GM12878 (cell line): ENCODE measurements around the gene C3orf33. TPM values are rescaled to one million over a fixed set of nuclear protein-coding genes. Genes with fewer than 3 reads are reported as not detected.

Experiments used
- ATAC-seq: fragments of 200-7000 bp; cut with Tn5 transposase; 3 replicates; pipeline ENCODE4 v1.9.1; 2020; ENCODE audit warnings: mild to moderate bottlenecking, moderate library complexity
- BruUV-seq: library from RNA; stranded (reverse); fragments of 400-500 nt; replicated peaks from 2 replicates; lab custom pipeline; 2021; lab: Mats Ljungman, UMichigan
- CTCF ChIA-PET: fragments of 300-600 bp; sonication (Branson Sonifier 250); formaldehyde crosslinking; extraction: SDS; loops from one replicate; lab custom pipeline; 2021; ENCODE audit warnings: inconsistent platforms; lab: Yijun Ruan, JAX
- POLR2A ChIA-PET: fragments of 350-600 bp; formaldehyde crosslinking; extraction: SDS; loops from one replicate; lab custom pipeline; 2021; ENCODE audit warnings: inconsistent platforms; lab: Charles Lee
- RAD21 ChIA-PET: fragments of 300-600 bp; sonication (Branson Sonifier 250); formaldehyde crosslinking; loops from one replicate; lab custom pipeline; 2023; ENCODE audit warnings: antibody characterized with exemption; ENCODE audit not compliant: unreplicated experiment; lab: Charles Lee
- SMC1A ChIA-PET: fragments of 300-600 bp; sonication (Branson Sonifier 250); formaldehyde crosslinking; loops from one replicate; lab custom pipeline; 2023; ENCODE audit not compliant: unreplicated experiment, uncharacterized antibody; lab: Charles Lee
- DNase-seq: peaks from one replicate; pipeline ENCODE4 v3.0.0-alpha.2; 2011; ENCODE audit warnings: low read depth, low spot score
- FAIRE-seq: peaks from 3 replicates; lab custom pipeline; 2011; peaks lifted over from hg19 to GRCh38; lab: Jason Lieb, UNC
- H2AFZ ChIP-seq: 2 replicates; pipeline ENCODE4 v1.6.0; 2011; ENCODE audit warnings: low read depth, low read length, control low read depth; ENCODE audit not compliant: control insufficient read depth
- H3K27ac ChIP-seq: 2 replicates; pipeline ENCODE4 v1.5.1; 2011; ENCODE audit warnings: control low read depth; ENCODE audit not compliant: control insufficient read depth, insufficient read depth
- H3K27me3 ChIP-seq, 2 experiments: replicated peaks in 1 of 2; 2 replicates each; pipeline versions ENCODE4 v1.6.0 to v1.6.1; 2011; ENCODE audit warnings: low read length in 1 of 2; ENCODE audit not compliant: control insufficient read depth in 2 of 2, insufficient read depth in 2 of 2
- H3K36me3 ChIP-seq, 2 experiments: 2 replicates each; pipeline ENCODE4 v1.5.1; 2011; ENCODE audit warnings: low read length in 1 of 2; ENCODE audit not compliant: control insufficient read depth in 2 of 2, insufficient read depth in 2 of 2
- H3K4me1 ChIP-seq: 2 replicates; pipeline ENCODE4 v1.6.1; 2011; ENCODE audit warnings: mild to moderate bottlenecking, low read length, moderate library complexity, mixed read lengths; ENCODE audit not compliant: control insufficient read depth, insufficient read depth
- H3K4me2 ChIP-seq: 2 replicates; pipeline ENCODE4 v1.6.0; 2011; ENCODE audit warnings: control low read depth; ENCODE audit not compliant: control insufficient read depth, insufficient read depth
- H3K4me3 ChIP-seq: fragments of 200-600 bp; sonication (generic); 2 replicates; pipeline ENCODE4 v1.5.1; 2016
- H3K79me2 ChIP-seq: 2 replicates; pipeline ENCODE4 v1.6.0; 2011; ENCODE audit warnings: low read length; ENCODE audit not compliant: control insufficient read depth, insufficient read depth
- H3K9ac ChIP-seq: 2 replicates; pipeline ENCODE4 v1.8.0; 2011; ENCODE audit warnings: low read length, control low read depth, mixed read lengths; ENCODE audit not compliant: control insufficient read depth, insufficient read depth
- H3K9me3 ChIP-seq: replicated peaks from 3 replicates; pipeline ENCODE4 v1.5.1; 2011; ENCODE audit warnings: mild to moderate bottlenecking, low read length; ENCODE audit not compliant: control insufficient read depth, insufficient read depth
- H4K20me1 ChIP-seq: 2 replicates; pipeline ENCODE4 v1.6.0; 2011; ENCODE audit not compliant: control insufficient read depth, insufficient read depth
- ATF2 ChIP-seq: IDR thresholded peaks from 2 replicates; pipeline ENCODE4 v1.6.1; 2012; ENCODE audit warnings: low read length, inconsistent platforms
- CBX3 ChIP-seq: fragments of 200-600 bp; sonication (generic); IDR thresholded peaks from 2 replicates; pipeline ENCODE4 v1.6.1; 2016; ENCODE audit warnings: low read depth, borderline replicate concordance
- CHD2 ChIP-seq: IDR thresholded peaks from 2 replicates; pipeline ENCODE4 v1.6.1; 2011; ENCODE audit warnings: low read depth, low read length, improper control_type of control experiment, borderline replicate concordance
- E2F4 ChIP-seq: IDR thresholded peaks from 2 replicates; pipeline ENCODE4 v1.6.1; 2012; ENCODE audit warnings: low read depth, low read length, improper control_type of control experiment
- E4F1 ChIP-seq: fragments of 450-650 bp; IDR thresholded peaks from 2 replicates; pipeline ENCODE4 v1.6.1; 2018; ENCODE audit warnings: borderline replicate concordance, mild to moderate bottlenecking; ENCODE audit not compliant: partially characterized antibody
- FOXM1 ChIP-seq: IDR thresholded peaks from 2 replicates; pipeline ENCODE4 v1.6.1; 2012; ENCODE audit warnings: low read depth, mild to moderate bottlenecking, inconsistent platforms, low read length, moderate library complexity
- HCFC1 ChIP-seq: fragments of 150-350 bp; IDR thresholded peaks from 2 replicates; pipeline ENCODE4 v1.6.1; 2014; ENCODE audit warnings: low read length
- KLF5 ChIP-seq: fragments of 450-650 bp; IDR thresholded peaks from 2 replicates; pipeline ENCODE4 v1.6.1; 2014; ENCODE audit warnings: mild to moderate bottlenecking; ENCODE audit not compliant: partially characterized antibody
- MLLT1 ChIP-seq: fragments of 450-650 bp; IDR thresholded peaks from 2 replicates; pipeline ENCODE4 v1.6.1; 2016; ENCODE audit warnings: mild to moderate bottlenecking
- MTA3 ChIP-seq: IDR thresholded peaks from 2 replicates; pipeline ENCODE4 v1.6.1; 2012; ENCODE audit warnings: low read length, inconsistent platforms, borderline replicate concordance
- NFYB ChIP-seq: IDR thresholded peaks from 2 replicates; pipeline ENCODE4 v1.6.1; 2011; ENCODE audit warnings: low read depth, mild to moderate bottlenecking, low read length, improper control_type of control experiment, moderate library complexity; ENCODE audit not compliant: insufficient read depth
- PKNOX1 ChIP-seq: fragments of 450-650 bp; IDR thresholded peaks from 2 replicates; pipeline ENCODE4 v1.6.1; 2016; ENCODE audit warnings: mild to moderate bottlenecking
- RBBP5 ChIP-seq: fragments of 200-600 bp; sonication (generic); conservative IDR thresholded peaks from 2 replicates; pipeline ENCODE4 v1.6.1; 2016
- SIX5 ChIP-seq: IDR thresholded peaks from 2 replicates; pipeline ENCODE4 v1.6.1; 2011; ENCODE audit warnings: mild to moderate bottlenecking, low read depth, low read length, moderate library complexity; ENCODE audit not compliant: severe bottlenecking
- SMAD5 ChIP-seq: IDR thresholded peaks from 2 replicates; pipeline ENCODE4 v1.6.1; 2016; ENCODE audit warnings: antibody characterized with exemption, low read depth
- SMARCA5 ChIP-seq: fragments of 450-650 bp; IDR thresholded peaks from 2 replicates; pipeline ENCODE4 v1.6.1; 2017; ENCODE audit warnings: mild to moderate bottlenecking
- TCF7 ChIP-seq: IDR thresholded peaks from 2 replicates; pipeline ENCODE4 v1.6.1; 2014; ENCODE audit warnings: antibody characterized with exemption, borderline replicate concordance
- WGBS: methylation state at CpG from one replicate; pipeline ENCODE4 v1.1.6; 2016; ENCODE audit warnings: low lambda C conversion rate; ENCODE audit not compliant: insufficient replicate concordance, insufficient coverage; ENCODE audit errors: missing lambda C conversion rate; 5-methylcytosine and 5-hydroxymethylcytosine counted together
- in situ Hi-C: fragments of 300-500 bp; cut with MboI; formaldehyde crosslinking; loops from 9 replicates; pipeline ENCODE4 v1.14.3; 2018; ENCODE audit warnings: mixed read lengths
- intact Hi-C: fragments of 100-400 bp; cut with micrococcal nuclease; formaldehyde crosslinking; loops from one replicate; pipeline ENCODE4 v1.14.2; 2022; ENCODE audit not compliant: unreplicated experiment
- polyA plus RNA-seq, 11 experiments: library from polyadenylated mRNA; depleted of rRNA in 4 of 11; unstranded in 6 of 11; stranded (reverse) in 5 of 11; fragments of >200 nt; fragmentation: Nextera tagmentation in 4 of 11; fragmentation: Illumina TruSeq in 1 of 11; extraction: Ambion mirVana in 4 of 11; extraction: Trizol in 1 of 11; gene quantifications; 1 replicate in 1 of 11; 2 replicates in 10 of 11; pipeline versions ENCODE4 v1.2.1 to v1.2.3, GENCODE V29; 2011 to 2016; ENCODE audit warnings: inconsistent platforms in 2 of 11, missing spikeins in 2 of 11, low read depth in 1 of 11
- total RNA-seq, 4 experiments: library from RNA; depleted of rRNA in 3 of 4; stranded (reverse); fragments of >200 nt in 3 of 4; fragmentation: Illumina TruSeq in 1 of 4; extraction: Trizol in 1 of 4; gene quantifications; 2 replicates each; pipeline versions ENCODE4 v1.2.1 to v1.2.3, GENCODE V29; 2013 to 2021

Gene C3orf33
- total and polyA plus RNA-seq, 10 of the 15 experiments (the other 5 are each of a cell fraction or from before 2014, with no cell fraction given), result 0.35 to 1.7 (median 0.90) TPM

- Histone ChIP-seq H3K9me3 (no peaks in the 10 kb centered on the region), H3K79me2 (peaks cover 82% of the 10 kb centered on the region), H3K9ac (no peak overlapping the region), H3K4me1 (peaks cover 11% of the 10 kb centered on the region), H3K4me3 (no peak overlapping the region), H3K4me2 (peak overlapping the region; percentile 38), H2AFZ (no peak overlapping the region), H3K27ac (no peak overlapping the region), H4K20me1 (no peaks in the 10 kb centered on the region), H3K27me3 (no peaks in the 10 kb centered on the region), H3K36me3 (peaks cover 0 to 6% of the 10 kb centered on the region in 2 experiments; a peak in 1 of 4 replicates)
- WGBS, result 100% methylated on average over 3 of the region's 3 CpGs
- ATAC-seq (no peak), DNase-seq (no peak), FAIRE-seq (no peak)
- SMC1A ChIA-PET, result interaction anchor here (1.2 to 1.4 kb wide), 2 partner anchors 11 to 42 kb away, joined by 3 to 4 read pairs; partner anchors contain the start of gene C3orf33
- RAD21 ChIA-PET, result interaction anchor here (0.7 to 2.2 kb wide), 2 partner anchors 42 kb away, joined by 3 to 8 read pairs; partner anchors contain the start of gene C3orf33
- CTCF ChIA-PET, result interaction anchor here (3.0 kb wide), 1 partner anchor 42 kb away, joined by 18 read pairs; the partner anchor contains the start of gene C3orf33
- no TSS peak for BruUV-seq
- no peak for TF ChIP-seq RBBP5
- no peak for TF ChIP-seq CBX3
- TF ChIP-seq CHD2, result no peak
- no peak for TF ChIP-seq TCF7
- no peak for TF ChIP-seq HCFC1
- TF ChIP-seq ATF2, result no peak
- TF ChIP-seq E4F1, result no peak
- no peak for TF ChIP-seq SMAD5
- no peak for TF ChIP-seq MLLT1
- no peak for TF ChIP-seq MTA3
- TF ChIP-seq FOXM1, result no peak
- no peak for TF ChIP-seq NFYB
- TF ChIP-seq E2F4, result no peak
- TF ChIP-seq SIX5, result no peak
- TF ChIP-seq SMARCA5, result no peak
- no peak for TF ChIP-seq PKNOX1
- TF ChIP-seq KLF5, result no peak
- in situ Hi-C loops, result no loop called here
- POLR2A ChIA-PET, result interaction anchor here (0.6 to 1.2 kb wide), 2 partner anchors 12 to 22 kb away, joined by 3 to 5 read pairs; no protein-coding TSS in a partner anchor
- intact Hi-C loops, result no loop called here
Measured at GRCh38 chr3:155847993-155848392, 41.9 kb upstream of the C3orf33 start.
